HFF-Myc (cell line): Measurements from ENCODE around the gene EXD1.
"Not testable (repeated sequence)": the region's sequence is repeated elsewhere in the genome, so short reads cannot be mapped to it uniquely, and the experiment has no call there.

Source experiments
- DNase-seq: peaks from one replicate; pipeline ENCODE4 v3.0.0-alpha.2; 2011; ENCODE audit warnings: low read depth; ENCODE audit errors: extremely low read depth
- H3K4me3 ChIP-seq: replicated peaks from 2 replicates; pipeline ENCODE4 v1.5.1; 2011; ENCODE audit warnings: low read depth, mild to moderate bottlenecking, control low read depth, low read length
- TF ChIP-seq, protein P1 (sequence below): IDR thresholded peaks from 2 replicates; pipeline ENCODE4 v1.5.1; 2012; ENCODE audit warnings: mild to moderate bottlenecking, low read depth, low read length, control low read depth; ENCODE audit errors: missing control alignments

Gene EXD1

DNA sequence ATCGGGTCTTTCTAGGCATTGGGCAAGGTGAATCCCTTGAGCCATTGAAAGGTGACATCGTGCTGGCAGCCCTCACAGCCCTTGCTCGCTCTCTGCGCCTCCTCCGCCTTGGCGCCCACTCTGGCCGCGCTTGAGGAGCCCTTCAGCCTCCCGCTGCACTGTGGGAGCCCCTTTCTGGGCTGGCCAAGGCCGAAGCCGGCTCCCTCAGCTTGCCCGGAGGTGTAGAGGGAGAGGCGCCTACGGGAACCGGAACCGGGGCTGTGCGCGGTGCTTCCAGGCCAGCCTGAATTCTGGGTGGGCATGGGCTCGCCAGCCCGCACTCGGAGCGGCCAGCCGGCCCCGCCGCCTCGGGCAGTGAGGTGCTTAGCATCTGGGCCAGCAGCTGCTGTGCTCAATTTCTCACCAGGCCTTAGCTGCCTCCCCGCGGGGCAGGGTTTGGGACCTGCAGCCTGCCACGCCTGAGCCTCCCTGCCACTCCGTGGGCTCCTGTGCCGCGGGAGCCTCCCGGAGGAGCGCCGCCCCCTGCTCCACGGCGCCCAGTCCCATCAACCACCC, 79.0 kb downstream of the EXD1 start:
- DNase-seq = no peak
- TF ChIP-seq, protein P1, sequence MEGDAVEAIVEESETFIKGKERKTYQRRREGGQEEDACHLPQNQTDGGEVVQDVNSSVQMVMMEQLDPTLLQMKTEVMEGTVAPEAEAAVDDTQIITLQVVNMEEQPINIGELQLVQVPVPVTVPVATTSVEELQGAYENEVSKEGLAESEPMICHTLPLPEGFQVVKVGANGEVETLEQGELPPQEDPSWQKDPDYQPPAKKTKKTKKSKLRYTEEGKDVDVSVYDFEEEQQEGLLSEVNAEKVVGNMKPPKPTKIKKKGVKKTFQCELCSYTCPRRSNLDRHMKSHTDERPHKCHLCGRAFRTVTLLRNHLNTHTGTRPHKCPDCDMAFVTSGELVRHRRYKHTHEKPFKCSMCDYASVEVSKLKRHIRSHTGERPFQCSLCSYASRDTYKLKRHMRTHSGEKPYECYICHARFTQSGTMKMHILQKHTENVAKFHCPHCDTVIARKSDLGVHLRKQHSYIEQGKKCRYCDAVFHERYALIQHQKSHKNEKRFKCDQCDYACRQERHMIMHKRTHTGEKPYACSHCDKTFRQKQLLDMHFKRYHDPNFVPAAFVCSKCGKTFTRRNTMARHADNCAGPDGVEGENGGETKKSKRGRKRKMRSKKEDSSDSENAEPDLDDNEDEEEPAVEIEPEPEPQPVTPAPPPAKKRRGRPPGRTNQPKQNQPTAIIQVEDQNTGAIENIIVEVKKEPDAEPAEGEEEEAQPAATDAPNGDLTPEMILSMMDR = no peak
- H3K4me3 ChIP-seq = no peak overlapping the region

DNA sequence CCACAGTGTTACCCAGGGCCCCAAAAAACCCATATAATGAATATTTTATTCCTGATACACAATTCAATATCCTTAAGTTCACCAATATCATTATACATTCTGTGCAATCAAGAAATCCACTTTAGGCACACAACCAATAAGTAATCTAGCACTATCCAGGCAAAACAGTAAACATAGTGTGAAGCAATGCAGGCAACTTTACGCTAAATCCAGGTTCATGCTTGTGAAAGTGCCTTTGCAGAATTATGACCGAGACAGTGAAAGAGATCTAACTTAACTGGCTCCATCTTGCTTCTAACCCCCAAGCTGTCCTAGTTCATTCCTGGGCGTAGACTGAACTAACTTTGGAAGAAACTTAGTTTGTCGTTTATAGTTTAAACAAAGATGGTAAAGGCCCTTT, 80.3 kb downstream of the EXD1 start:
- TF ChIP-seq, protein P1 = no peak
- no peak for DNase-seq
- H3K4me3 ChIP-seq = no peak overlapping the region

DNA sequence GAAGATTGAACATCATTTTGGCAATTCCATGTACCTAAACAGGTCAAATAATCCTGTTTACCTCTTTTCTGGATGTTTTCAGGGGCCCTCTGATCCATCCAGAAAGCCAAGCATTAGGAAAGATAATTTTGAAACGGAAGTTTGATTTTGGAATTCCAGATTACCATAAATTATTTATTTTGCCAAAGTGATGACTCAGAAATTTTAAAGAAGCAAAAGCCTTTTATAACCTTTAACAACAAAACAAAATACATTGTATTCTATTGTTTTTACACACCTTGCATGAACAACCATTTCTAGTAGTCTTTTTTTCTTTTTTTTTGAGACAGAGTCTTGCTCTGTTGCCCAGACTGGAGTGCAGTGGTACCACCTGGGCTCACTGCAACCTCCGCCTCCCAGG, 82.5 kb downstream of the EXD1 start:
- TF ChIP-seq, protein P1 = no peak
- DNase-seq = no peak
- no peak overlapping the region for H3K4me3 ChIP-seq

DNA sequence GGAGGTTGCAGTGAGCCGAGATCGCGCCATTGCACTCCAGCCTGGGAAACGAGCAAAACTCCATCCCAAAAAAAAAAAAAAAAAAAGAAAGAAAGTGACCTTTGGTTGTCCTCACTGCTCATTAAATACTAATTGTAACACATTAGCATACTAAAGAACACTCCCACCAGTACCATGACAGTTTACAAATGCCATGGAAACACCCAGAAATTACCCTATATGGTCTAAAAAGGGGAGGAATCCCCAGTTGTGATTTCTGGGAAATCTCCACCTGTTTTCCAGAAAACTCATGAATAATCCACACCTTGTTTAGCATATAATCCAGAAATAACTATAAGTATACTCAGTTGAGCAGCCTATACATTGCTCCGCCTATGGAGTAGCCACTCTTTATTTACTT, 90.9 kb downstream of the EXD1 start:
- H3K4me3 ChIP-seq = no peak overlapping the region
- DNase-seq = no peak
- TF ChIP-seq, protein P1 = no peak

DNA sequence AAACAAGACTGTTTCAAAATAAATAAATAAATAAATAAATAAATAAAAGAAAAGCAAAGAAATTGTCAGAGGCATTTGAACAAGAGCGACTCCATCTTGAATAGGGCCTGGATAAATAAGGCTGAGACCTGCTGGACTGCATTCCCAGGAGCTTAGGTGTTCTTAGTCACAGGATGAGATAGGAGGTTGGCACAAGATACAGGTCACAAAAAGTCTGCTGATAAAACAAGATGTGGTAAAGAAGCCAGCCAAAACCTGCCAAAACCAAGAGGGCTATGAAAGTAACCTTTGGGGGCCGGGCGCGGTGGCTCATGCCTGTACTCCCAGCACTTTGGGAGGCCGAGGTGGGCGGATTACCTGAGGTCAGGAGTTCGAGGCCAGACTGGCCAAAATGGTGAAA, 91.4 kb downstream of the EXD1 start:
- not testable (repeated sequence) for DNase-seq, H3K4me3 ChIP-seq

DNA sequence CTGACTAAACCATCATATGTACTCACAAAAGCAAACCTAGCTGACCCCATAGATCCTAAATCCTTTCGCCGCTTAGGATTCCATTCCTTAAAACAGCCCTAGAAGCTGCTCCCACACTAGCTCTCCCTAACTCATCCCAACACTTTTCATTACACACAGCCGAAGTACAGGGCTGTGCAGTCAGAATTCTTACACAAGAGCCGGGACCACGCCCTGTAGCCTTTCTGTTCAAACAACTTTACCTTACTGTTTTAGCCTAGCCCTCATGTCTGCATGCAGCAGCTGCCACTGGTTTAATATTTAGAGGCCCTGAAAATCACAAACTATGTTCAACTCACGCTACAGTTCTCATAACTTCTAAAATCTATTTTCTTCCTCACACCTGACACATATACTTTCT, 95.0 kb downstream of the EXD1 start:
- H3K4me3 ChIP-seq, DNase-seq: not testable (repeated sequence)

DNA sequence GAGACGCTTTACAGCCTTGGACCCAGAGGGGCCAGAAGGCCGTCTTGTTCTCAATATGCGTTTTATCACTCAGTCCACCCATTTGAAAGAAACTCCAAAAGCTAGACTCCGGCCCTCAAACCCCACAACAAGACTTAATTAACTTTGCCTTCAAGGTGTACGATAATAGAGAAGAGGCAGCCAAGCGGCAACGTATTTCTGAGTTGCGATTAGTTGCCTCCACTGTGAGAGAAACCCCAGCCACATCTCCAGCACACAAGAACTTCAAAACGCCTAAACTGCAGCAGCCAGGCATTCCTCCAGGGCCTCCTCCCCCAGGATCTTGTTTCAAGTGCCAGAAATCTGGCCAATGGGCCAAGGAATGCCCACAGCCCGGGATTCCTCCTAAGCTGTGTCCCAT, 97.1 kb downstream of the EXD1 start:
- no peak overlapping the region for H3K4me3 ChIP-seq
- no peak for DNase-seq
- TF ChIP-seq, protein P1 = no peak
